Measurements from ENCODE around the gene PON2.
"Not testable (repeated sequence)": the region's sequence is repeated elsewhere in the genome, so short reads cannot be mapped to it uniquely, and the experiment has no call there.

Gene PON2

GRCh38 chr7:95398155-95398940, 36.5 kb downstream of the PON2 start:
- no peak for DNase-seq

GRCh38 chr7:95397381-95397780, 37.4 kb downstream of the PON2 start:
- no peak for DNase-seq

GRCh38 chr7:95396136-95397032, 38.4 kb downstream of the PON2 start, which contains the start of gene PON3:
TSS of gene PON3 (minus strand) at chr7:95396375. CDS start at chr7:95396350, 25 bp downstream.
- peak; percentile 26 for DNase-seq

- no peak for DNase-seq
Observed at GRCh38 chr7:95395755-95396135, 39.1 kb downstream of the PON2 start.

- no peak for DNase-seq
Observed at GRCh38 chr7:95394370-95394769, 40.5 kb downstream of the PON2 start.

- DNase-seq = no peak
Observed at GRCh38 chr7:95391761-95392160, 43.1 kb downstream of the PON2 start.

GRCh38 chr7:95389516-95389915, 45.3 kb downstream of the PON2 start:
- DNase-seq = no peak

- DNase-seq = not testable (repeated sequence)
Observed at GRCh38 chr7:95379457-95379856, 55.4 kb downstream of the PON2 start.

- DNase-seq = no peak
Observed at GRCh38 chr7:95376632-95377400, 58.0 kb downstream of the PON2 start.

GRCh38 chr7:95375591-95376257, 59.1 kb downstream of the PON2 start:
- no peak for DNase-seq

GRCh38 chr7:95373323-95373722, 61.5 kb downstream of the PON2 start:
- no peak for DNase-seq

- no peak for DNase-seq
Observed at GRCh38 chr7:95368235-95368634, 66.6 kb downstream of the PON2 start.

- no peak for DNase-seq
Observed at GRCh38 chr7:95367606-95368005, 67.2 kb downstream of the PON2 start.

- no peak for DNase-seq
Observed at GRCh38 chr7:95365151-95365550, 69.7 kb downstream of the PON2 start.

GRCh38 chr7:95357623-95358022, 77.2 kb downstream of the PON2 start:
- DNase-seq = no peak
